NCI-H2196 treated with DMSO at 0.1 percent for 48 hours (cell line): Measurements from ENCODE around the gene TGFB3.
"Not testable (repeated sequence)": the region's sequence is repeated elsewhere in the genome, so short reads cannot be mapped to it uniquely, and the experiment has no call there.

Source experiments
- DNase-seq: peaks from one replicate; lab custom pipeline; 2025; ENCODE audit not compliant: unreplicated experiment; lab: John Stamatoyannopoulos, UW

The TGFB3 gene

GRCh38 chr14:75981426-75982265 is at the start of gene TGFB3:
TGFB3 (minus strand) TSS chr14:75981995; CDS start chr14:75980893, 1,102 bp downstream.
- peak; percentile 71 for DNase-seq

GRCh38 chr14:76024211-76024907 is 42.6 kb upstream of the TGFB3 start:
- DNase-seq = no peak

- DNase-seq = no peak
Measured at GRCh38 chr14:76023757-76024156, 42.0 kb upstream of the TGFB3 start.

- DNase-seq = no peak
Measured at GRCh38 chr14:76022991-76023390, 41.2 kb upstream of the TGFB3 start.

GRCh38 chr14:76019676-76020075 is 37.9 kb upstream of the TGFB3 start:
- DNase-seq = no peak

GRCh38 chr14:76015668-76016067 is 33.9 kb upstream of the TGFB3 start:
- no peak for DNase-seq

- DNase-seq = no peak
Measured at GRCh38 chr14:76015191-76015590, 33.4 kb upstream of the TGFB3 start.

- no peak for DNase-seq
Measured at GRCh38 chr14:76012354-76012753, 30.6 kb upstream of the TGFB3 start.

- no peak for DNase-seq
Measured at GRCh38 chr14:76011930-76012329, 30.1 kb upstream of the TGFB3 start.

GRCh38 chr14:76009627-76010026 is 27.8 kb upstream of the TGFB3 start:
- DNase-seq = not testable (repeated sequence)

GRCh38 chr14:76007852-76008251 is 26.1 kb upstream of the TGFB3 start:
- no peak for DNase-seq

- DNase-seq = no peak
Measured at GRCh38 chr14:76007379-76007778, 25.6 kb upstream of the TGFB3 start.

GRCh38 chr14:76006253-76006652 is 24.5 kb upstream of the TGFB3 start:
- no peak for DNase-seq

GRCh38 chr14:76002383-76002782 is 20.6 kb upstream of the TGFB3 start:
- no peak for DNase-seq

- DNase-seq = no peak
Measured at GRCh38 chr14:75999511-76000190, 17.9 kb upstream of the TGFB3 start.

GRCh38 chr14:75996488-75996887 is 14.7 kb upstream of the TGFB3 start:
- no peak for DNase-seq

- no peak for DNase-seq
Measured at GRCh38 chr14:75995372-75996041, 13.7 kb upstream of the TGFB3 start.

- no peak for DNase-seq
Measured at GRCh38 chr14:75993567-75994041, 11.8 kb upstream of the TGFB3 start.

GRCh38 chr14:75991753-75992152 is 10.0 kb upstream of the TGFB3 start:
- no peak for DNase-seq

- DNase-seq = no peak
Measured at GRCh38 chr14:75990297-75990696, 8.5 kb upstream of the TGFB3 start.

- no peak for DNase-seq
Measured at GRCh38 chr14:75989134-75989533, 7.3 kb upstream of the TGFB3 start.
